Naive thymus-derived CD4-positive, alpha-beta T cell (primary cell): Measurements from ENCODE around the gene SRSF5. TPM values are rescaled to one million over a fixed set of nuclear protein-coding genes. Genes with fewer than 3 reads are reported as not detected.
"Not testable (repeated sequence)": the region's sequence is repeated elsewhere in the genome, so short reads cannot be mapped to it uniquely, and the experiment has no call there.

Experiments used
- ATAC-seq: fragments of 150-1000 bp; cut with Tn5 transposase; 2 replicates; pipeline ENCODE4 v1.10.0; 2021; ENCODE audit warnings: mild to moderate bottlenecking, moderate library complexity
- CTCF ChIA-PET: fragments of 350-600 bp; sonication (Branson Sonifier 250); formaldehyde crosslinking; loops from one replicate; lab custom pipeline; 2021; ENCODE audit warnings: antibody characterized with exemption; lab: Charles Lee
- POLR2A ChIA-PET: fragments of 350-600 bp; sonication (Branson Sonifier 250); formaldehyde crosslinking; loops from one replicate; lab custom pipeline; 2021; ENCODE audit warnings: antibody characterized with exemption, inconsistent platforms; lab: Charles Lee
- DNase-seq, 9 donors: peaks; one replicate each; pipeline versions ENCODE4 v3.0.0 to v3.0.0-alpha.2; 2020 to 2022; ENCODE audit warnings: mixed read lengths in 1 of 9
- H3K27ac ChIP-seq: one replicate; pipeline ENCODE4 v1.7.0; 2013; ENCODE audit warnings: mild to moderate bottlenecking, low read depth, low read length, moderate library complexity
- H3K27me3 ChIP-seq, 2 donors: one replicate each; pipeline ENCODE4 v1.7.0; 2013; ENCODE audit warnings: low read length in 2 of 2, mild to moderate bottlenecking in 2 of 2, moderate library complexity in 2 of 2; ENCODE audit not compliant: control insufficient read depth in 2 of 2, insufficient read depth in 2 of 2
- H3K36me3 ChIP-seq, 3 experiments: 1 replicate in 2 of 3; 2 replicates in 1 of 3; pipeline ENCODE4 v1.7.0; 2013; ENCODE audit warnings: low read length in 3 of 3, mild to moderate bottlenecking in 3 of 3, moderate library complexity in 1 of 3; ENCODE audit not compliant: insufficient read depth in 3 of 3, control insufficient read depth in 2 of 3
- H3K4me1 ChIP-seq, 2 donors: one replicate each; pipeline ENCODE4 v1.7.0; 2013; ENCODE audit warnings: low read length in 2 of 2, mild to moderate bottlenecking in 2 of 2, moderate library complexity in 1 of 2; ENCODE audit not compliant: control insufficient read depth in 2 of 2, insufficient read depth in 2 of 2
- H3K4me3 ChIP-seq: 2 replicates; pipeline ENCODE4 v1.7.0; 2013; ENCODE audit warnings: mild to moderate bottlenecking, low read length
- H3K9me3 ChIP-seq, 3 experiments: 1 replicate in 2 of 3; 2 replicates in 1 of 3; pipeline ENCODE4 v1.7.0; 2013; ENCODE audit warnings: low read length in 3 of 3; ENCODE audit not compliant: control insufficient read depth in 2 of 3
- H3K27ac Mint-ChIP-seq, 9 donors: one replicate each; pipeline ENCODE4 v1.8.0; 2020 to 2022; ENCODE audit warnings: mixed read lengths in 9 of 9, mild to moderate bottlenecking in 8 of 9, moderate library complexity in 5 of 9, inconsistent platforms in 2 of 9
- H3K27me3 Mint-ChIP-seq, 5 donors: one replicate each; pipeline ENCODE4 v1.8.0; 2021 to 2022; ENCODE audit warnings: mixed read lengths in 5 of 5, mild to moderate bottlenecking in 1 of 5
- H3K36me3 Mint-ChIP-seq, 5 donors: one replicate each; pipeline ENCODE4 v1.8.0; 2020 to 2022; ENCODE audit warnings: mixed read lengths in 5 of 5, mild to moderate bottlenecking in 3 of 5, inconsistent platforms in 1 of 5
- H3K4me1 Mint-ChIP-seq, 7 donors: one replicate each; pipeline ENCODE4 v1.8.0; 2020 to 2022; ENCODE audit warnings: mixed read lengths in 7 of 7, mild to moderate bottlenecking in 3 of 7, inconsistent platforms in 1 of 7
- H3K4me3 Mint-ChIP-seq, 10 donors: one replicate each; pipeline ENCODE4 v1.8.0; 2020 to 2022; ENCODE audit warnings: mild to moderate bottlenecking in 10 of 10, mixed read lengths in 10 of 10, moderate library complexity in 6 of 10, inconsistent platforms in 2 of 10
- H3K9me3 Mint-ChIP-seq, 11 donors: one replicate each; pipeline ENCODE4 v1.8.0; 2020 to 2022; ENCODE audit warnings: mixed read lengths in 11 of 11, mild to moderate bottlenecking in 4 of 11, inconsistent platforms in 1 of 11, moderate library complexity in 1 of 11
- intact Hi-C, 2 donors: fragments of 100-400 bp; cut with micrococcal nuclease; formaldehyde crosslinking; loops; one replicate each; pipeline ENCODE4 v1.15.1; 2023
- polyA plus RNA-seq, 2 donors: library from polyadenylated mRNA; unstranded; fragments of 300-500 nt; fragmentation: Illumina TruSeq; gene quantifications; one replicate each; pipeline ENCODE4 v1.2.3, GENCODE V29; 2021
- total RNA-seq, 6 experiments: library from RNA in 5 of 6; stranded (reverse) in 5 of 6; gene quantifications; 1 replicate in 5 of 6; 2 replicates in 1 of 6; pipeline ENCODE4 v1.2.3 and lab custom pipeline; 2021 to 2026

Gene SRSF5
- total and polyA plus RNA-seq, 7 experiments from 2014 or later, result 355 to 1,617 (median 1,280) TPM

DNA sequence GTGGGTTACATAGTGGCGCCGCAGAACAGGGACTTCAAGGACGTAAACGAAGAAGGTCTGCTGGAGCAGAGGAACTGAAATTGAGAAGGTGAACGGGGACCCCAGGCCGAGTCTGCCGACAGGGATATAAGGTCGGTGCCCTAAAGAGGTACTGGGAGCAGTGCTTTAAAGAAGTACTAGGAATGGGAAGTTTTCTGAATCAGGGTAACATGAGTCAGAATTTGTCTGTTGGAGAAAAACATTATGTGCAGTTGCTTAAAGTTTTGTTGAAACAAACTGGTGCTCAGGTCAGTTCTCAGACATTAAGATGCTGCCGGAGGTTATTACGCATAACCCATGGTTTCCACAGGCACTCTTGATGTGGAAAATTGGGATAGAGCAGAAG lies 44.9 kb downstream of the SRSF5 start:
- POLR2A ChIA-PET, result no interaction called here
- no peak for ATAC-seq
- Mint-ChIP-seq H3K4me3 (no peak overlapping the region), H3K9me3 (peaks cover 0 to 3% (median 0%) of the 10 kb centered on the region in 11 donors), H3K4me1 (no peaks in the 10 kb centered on the region), H3K27me3 (peaks cover 0 to 15% (median 0%) of the 10 kb centered on the region in 5 donors), H3K27ac (no peak overlapping the region), H3K36me3 (no peaks in the 10 kb centered on the region)
- no peaks in the 10 kb centered on the region for H3K27me3 ChIP-seq
- no peaks in the 10 kb centered on the region for H3K36me3 ChIP-seq
- no peak for DNase-seq
- no peaks in the 10 kb centered on the region for H3K9me3 ChIP-seq
- H3K27ac ChIP-seq, result no peak overlapping the region
- intact Hi-C loops, result loop anchor here in 1 of 2 donors (10.0 kb wide), 3 partner anchors 77 to 903 kb away; no protein-coding TSS in a partner anchor
- H3K4me1 ChIP-seq, result no peaks in the 10 kb centered on the region
- CTCF ChIA-PET, result no interaction called here
- no peak overlapping the region for H3K4me3 ChIP-seq

DNA sequence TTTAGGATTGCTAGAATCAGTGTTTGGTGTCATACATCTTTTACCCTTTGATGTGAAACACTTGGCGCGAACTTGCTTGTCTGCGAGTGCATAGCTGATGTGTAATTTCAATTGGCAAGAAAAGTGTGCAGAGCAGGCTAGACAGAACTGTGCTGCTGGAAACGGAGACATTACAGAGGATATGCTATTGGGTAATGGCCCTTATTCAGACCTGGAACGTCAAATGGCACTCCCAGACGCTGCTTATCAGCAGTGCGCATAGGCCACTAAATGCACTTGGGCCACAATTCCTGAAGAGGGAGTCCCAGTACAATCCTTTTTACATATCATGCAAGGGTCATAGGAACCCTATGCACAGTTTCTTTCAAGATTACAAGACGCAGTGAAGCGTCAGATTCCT lies 45.8 kb downstream of the SRSF5 start:
- Histone ChIP-seq H3K9me3 (no peaks in the 10 kb centered on the region), H3K4me3 (no peak overlapping the region), H3K27ac (no peak overlapping the region), H3K4me1 (no peaks in the 10 kb centered on the region), H3K27me3 (no peaks in the 10 kb centered on the region), H3K36me3 (no peaks in the 10 kb centered on the region)
- H3K4me3 Mint-ChIP-seq, result no peak overlapping the region
- ChIA-PET CTCF (no interaction called here), POLR2A (no interaction called here)
- intact Hi-C loops, result loop anchor here in 1 of 2 donors (10.0 kb wide), 3 partner anchors 78 to 902 kb away; no protein-coding TSS in a partner anchor
- no peak overlapping the region for H3K27ac Mint-ChIP-seq
- DNase-seq (no peak), ATAC-seq (no peak)
- no peaks in the 10 kb centered on the region for H3K36me3 Mint-ChIP-seq
- H3K9me3 Mint-ChIP-seq, result peaks cover 0 to 3% (median 0%) of the 10 kb centered on the region in 11 donors
- H3K4me1 Mint-ChIP-seq, result no peaks in the 10 kb centered on the region
- H3K27me3 Mint-ChIP-seq, result peaks cover 0 to 12% (median 0%) of the 10 kb centered on the region in 5 donors

DNA sequence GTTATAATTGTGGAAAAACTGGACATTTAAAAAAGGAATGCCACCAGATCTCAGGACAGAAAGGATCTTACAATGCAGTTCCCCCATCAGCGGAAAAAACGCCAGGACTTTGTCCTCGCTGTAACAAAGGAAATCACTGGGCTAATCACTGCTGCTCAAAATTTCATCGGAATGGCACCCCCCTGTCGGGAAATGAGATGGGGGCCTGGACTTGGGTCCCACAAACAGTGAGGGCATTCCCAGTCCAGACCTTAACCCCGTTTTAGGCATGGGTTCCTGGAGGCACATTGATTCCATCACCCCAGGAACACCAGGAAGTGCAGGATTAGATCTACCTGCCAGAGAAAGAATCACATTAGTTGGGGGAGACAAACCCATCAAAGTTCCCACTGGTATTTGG lies 46.4 kb downstream of the SRSF5 start:
- H3K27ac ChIP-seq, H3K27me3 ChIP-seq, DNase-seq, H3K4me3 Mint-ChIP-seq, CTCF ChIA-PET, POLR2A ChIA-PET, H3K9me3 Mint-ChIP-seq, H3K4me1 ChIP-seq, H3K4me3 ChIP-seq, H3K36me3 Mint-ChIP-seq, H3K27me3 Mint-ChIP-seq, H3K4me1 Mint-ChIP-seq, H3K27ac Mint-ChIP-seq, H3K9me3 ChIP-seq, ATAC-seq, H3K36me3 ChIP-seq: not testable (repeated sequence)
- intact Hi-C loops, result loop anchor here in 1 of 2 donors (10.0 kb wide), 3 partner anchors 79 to 901 kb away; no protein-coding TSS in a partner anchor

DNA sequence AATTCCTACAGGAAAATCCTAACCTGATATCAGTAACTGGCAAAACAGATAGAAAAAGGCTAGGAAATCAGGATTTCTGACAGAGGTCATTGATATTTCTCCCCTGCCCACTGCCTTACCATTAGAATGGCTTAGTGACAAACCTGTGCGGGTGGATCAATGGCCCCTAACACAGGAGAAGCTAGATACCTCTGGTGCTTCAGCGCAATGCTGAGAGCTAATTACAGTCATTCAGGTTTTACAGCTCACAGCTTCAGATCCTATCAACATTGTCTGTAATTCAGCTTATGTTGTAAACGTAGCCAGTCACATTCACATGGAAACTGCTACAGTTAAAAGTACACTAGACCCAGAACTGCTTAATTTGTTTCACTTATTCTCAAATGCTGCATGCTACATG lies 47.5 kb downstream of the SRSF5 start:
- ChIA-PET POLR2A (interaction anchor here (0.8 kb wide), 1 partner anchor 28 kb away, joined by 3 read pairs; no protein-coding TSS in a partner anchor), CTCF (no interaction called here)
- intact Hi-C loops, result loop anchor here in 1 of 2 donors (10.0 kb wide), 3 partner anchors 80 to 900 kb away; no protein-coding TSS in a partner anchor
- H3K27ac Mint-ChIP-seq, result no peak overlapping the region
- Histone ChIP-seq H3K36me3 (no peaks in the 10 kb centered on the region), H3K4me3 (no peak overlapping the region), H3K27ac (no peak overlapping the region), H3K27me3 (no peaks in the 10 kb centered on the region), H3K9me3 (no peaks in the 10 kb centered on the region), H3K4me1 (no peaks in the 10 kb centered on the region)
- DNase-seq, result no peak
- no peaks in the 10 kb centered on the region for H3K36me3 Mint-ChIP-seq
- peaks cover 0 to 8% (median 4%) of the 10 kb centered on the region in 5 donors for H3K27me3 Mint-ChIP-seq
- peaks cover 0 to 4% (median 3%) of the 10 kb centered on the region in 7 donors for H3K4me1 Mint-ChIP-seq
- H3K9me3 Mint-ChIP-seq, result peaks cover 0 to 3% (median 0%) of the 10 kb centered on the region in 11 donors
- no peak overlapping the region for H3K4me3 Mint-ChIP-seq
- ATAC-seq, result no peak

DNA sequence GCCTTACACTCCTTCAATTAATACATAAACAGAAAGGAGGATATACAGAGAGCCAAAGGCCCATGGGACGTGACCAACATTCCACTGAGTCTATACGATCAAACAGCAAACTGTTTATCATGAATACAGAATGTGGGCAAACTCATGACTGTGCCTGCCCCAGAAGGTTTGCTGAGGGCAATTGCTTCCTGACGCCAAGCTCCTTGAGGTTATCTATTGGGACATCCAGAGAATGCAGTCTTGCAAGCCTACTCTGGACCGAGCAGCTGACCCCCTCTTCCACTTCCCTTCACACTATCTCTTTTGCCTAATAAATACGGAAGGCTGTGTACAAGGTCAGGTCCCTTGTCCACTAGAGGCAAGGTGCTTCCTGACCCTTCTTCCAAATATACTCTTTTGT lies 48.6 kb downstream of the SRSF5 start:
- no peaks in the 10 kb centered on the region for H3K36me3 ChIP-seq
- Mint-ChIP-seq H3K4me1 (peaks cover 0 to 4% (median 3%) of the 10 kb centered on the region in 7 donors), H3K4me3 (no peak overlapping the region), H3K27me3 (peaks cover 0 to 8% (median 4%) of the 10 kb centered on the region in 5 donors), H3K36me3 (no peaks in the 10 kb centered on the region), H3K9me3 (peaks cover 0 to 3% (median 0%) of the 10 kb centered on the region in 11 donors), H3K27ac (no peak overlapping the region)
- no peaks in the 10 kb centered on the region for H3K9me3 ChIP-seq
- H3K27me3 ChIP-seq, result no peaks in the 10 kb centered on the region
- CTCF ChIA-PET, result no interaction called here
- intact Hi-C loops, result loop anchor here (5.0 to 10.0 kb wide), 5 partner anchors 81 to 899 kb away; no protein-coding TSS in a partner anchor
- H3K4me3 ChIP-seq, result no peak overlapping the region
- ATAC-seq (no peak), DNase-seq (no peak)
- no peaks in the 10 kb centered on the region for H3K4me1 ChIP-seq
- POLR2A ChIA-PET, result no interaction called here
- H3K27ac ChIP-seq, result no peak overlapping the region

DNA sequence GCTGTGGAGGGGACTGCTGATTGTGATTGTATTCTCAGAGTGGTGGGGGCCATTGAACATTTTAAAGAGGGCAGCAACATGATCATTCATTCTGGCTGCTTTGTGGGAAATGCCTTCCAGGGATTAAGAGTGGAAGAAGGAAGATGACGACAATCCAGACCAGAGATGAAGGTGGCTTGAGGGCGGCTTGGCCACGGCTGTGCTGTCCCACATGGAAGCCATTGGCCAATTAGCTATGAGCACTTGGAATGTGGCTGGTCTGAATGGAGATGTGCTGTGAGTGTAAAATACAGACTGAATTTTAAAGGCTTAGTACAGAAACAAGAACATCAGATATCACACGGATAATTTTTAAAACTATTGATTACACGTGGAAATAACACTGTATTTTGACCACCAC lies 49.3 kb downstream of the SRSF5 start:
- H3K36me3 Mint-ChIP-seq, result no peaks in the 10 kb centered on the region
- H3K27me3 ChIP-seq, result no peaks in the 10 kb centered on the region
- no peak overlapping the region for H3K27ac Mint-ChIP-seq
- no peaks in the 10 kb centered on the region for H3K9me3 ChIP-seq
- ATAC-seq (no peak), DNase-seq (no peak)
- H3K4me3 ChIP-seq, result no peak overlapping the region
- H3K4me3 Mint-ChIP-seq, result no peak overlapping the region
- intact Hi-C loops, result loop anchor here (5.0 to 10.0 kb wide), 5 partner anchors 81 to 899 kb away; no protein-coding TSS in a partner anchor
- no peaks in the 10 kb centered on the region for H3K9me3 Mint-ChIP-seq
- H3K36me3 ChIP-seq, result no peaks in the 10 kb centered on the region
- no peaks in the 10 kb centered on the region for H3K4me1 ChIP-seq
- peaks cover 0 to 4% (median 3%) of the 10 kb centered on the region in 7 donors for H3K4me1 Mint-ChIP-seq
- ChIA-PET POLR2A (no interaction called here), CTCF (no interaction called here)
- H3K27me3 Mint-ChIP-seq, result peaks cover 0 to 10% (median 4%) of the 10 kb centered on the region in 5 donors
- H3K27ac ChIP-seq, result no peak overlapping the region

DNA sequence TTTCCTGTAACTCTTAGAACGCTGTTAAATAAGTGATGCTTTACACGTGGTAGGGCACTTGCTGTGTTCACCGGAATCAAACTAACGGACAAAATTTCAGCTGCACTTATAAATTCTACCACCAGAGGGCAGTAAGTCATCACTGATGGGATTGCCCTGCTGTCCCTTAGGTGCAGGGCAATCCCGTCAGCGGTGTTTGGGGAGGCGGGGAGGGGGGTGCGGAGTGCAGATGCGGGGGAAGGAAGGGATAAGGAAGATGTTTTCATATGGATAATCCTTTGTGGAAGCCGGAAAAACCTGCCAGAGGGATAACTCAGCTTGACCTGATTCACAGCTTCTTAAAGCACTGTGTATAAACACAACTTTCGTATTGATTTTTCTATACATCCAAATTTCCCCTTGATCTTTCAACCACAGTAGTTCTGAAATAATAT lies 51.8 kb downstream of the SRSF5 start:
- intact Hi-C loops, result loop anchor here (1.0 to 10.0 kb wide), 10 partner anchors 84 to 999 kb away; partner anchors contain the start of gene MAP3K9 (in 1 of the 2)
- CTCF ChIA-PET, result interaction anchor here (1.2 kb wide), 1 partner anchor 209 kb away, joined by 4 read pairs; no protein-coding TSS in a partner anchor
- H3K4me3 Mint-ChIP-seq, result no peak overlapping the region
- H3K36me3 Mint-ChIP-seq, result no peaks in the 10 kb centered on the region
- Histone ChIP-seq H3K4me3 (no peak overlapping the region), H3K27me3 (no peaks in the 10 kb centered on the region), H3K9me3 (no peaks in the 10 kb centered on the region), H3K4me1 (no peaks in the 10 kb centered on the region), H3K36me3 (no peaks in the 10 kb centered on the region), H3K27ac (no peak overlapping the region)
- peaks cover 0 to 8% (median 4%) of the 10 kb centered on the region in 5 donors for H3K27me3 Mint-ChIP-seq
- peaks cover 0 to 4% (median 3%) of the 10 kb centered on the region in 7 donors for H3K4me1 Mint-ChIP-seq
- POLR2A ChIA-PET, result no interaction called here
- DNase-seq (peak; percentile 16 to 76 (median 53)), ATAC-seq (peak; percentile 84)
- no peaks in the 10 kb centered on the region for H3K9me3 Mint-ChIP-seq
- H3K27ac Mint-ChIP-seq, result no peak overlapping the region
